Measurements from ENCODE around the gene ARRB1. TPM values are rescaled to one million over a fixed set of nuclear protein-coding genes. Genes with fewer than 3 reads are reported as not detected.

The ARRB1 gene
- polyA plus RNA-seq (2011; rRNA removed) (36.9 and 43.8 TPM in 2 replicates), polyA minus RNA-seq (2011; rRNA and poly(A)+ RNA removed) (91.5 and 108 TPM in 2 replicates)

- H3K9me3 ChIP-seq (ENCODE audit: control insufficient read depth, insufficient read depth, low read length), result no peaks in the 10 kb centered on the region
- H3K27ac ChIP-seq (ENCODE audit: low read depth, low read length), result peak within 1 kb of the TSS; percentile 11
- ChIA-PET POLR2A (interaction anchor here (1.6 kb wide), 1 partner anchor 21 kb away, joined by 5 read pairs; no protein-coding TSS in a partner anchor), CTCF (interaction anchor here (2.3 kb wide), 1 partner anchor 33 kb away, joined by 10 read pairs; no protein-coding TSS in a partner anchor)
- peak within 1 kb of the TSS; percentile 87 for H3K4me3 ChIP-seq (ENCODE audit: low read depth, low read length)
- TF ChIP-seq CTCF (IDR thresholded peaks at IDR 0.05; ENCODE audit: low read depth, low read length), result no peak
- no peak for DNase-seq (ENCODE audit: low read depth, low spot score)
- no peaks in the 10 kb centered on the region for H3K27me3 ChIP-seq (ENCODE audit: control insufficient read depth, insufficient read depth, low read length)
Observed at GRCh38 chr11:75351541-75351790, at the start of gene ARRB1. TSS of gene ARRB1 (minus strand) at chr11:75351661. CDS start at chr11:75351607, 54 bp downstream.

- CTCF ChIA-PET, result interaction anchor here (0.5 to 3.2 kb wide), 5 partner anchors 8 to 121 kb away, joined by 4 to 11 read pairs (median 6); no protein-coding TSS in a partner anchor
- no peak for DNase-seq (ENCODE audit: low read depth, low spot score)
- H3K27me3 ChIP-seq (ENCODE audit: control insufficient read depth, insufficient read depth, low read length), result peaks cover 7% of the 10 kb centered on the region
- H3K4me3 ChIP-seq (ENCODE audit: low read depth, low read length), result peak overlapping the region; percentile 99
- POLR2A ChIA-PET, result interaction anchor here (0.8 to 0.9 kb wide), 2 partner anchors 27 to 70 kb away, joined by 3 to 5 read pairs; no protein-coding TSS in a partner anchor
- peak overlapping the region; percentile 90 for H3K27ac ChIP-seq (ENCODE audit: low read depth, low read length)
- no peak for TF ChIP-seq CTCF (IDR thresholded peaks at IDR 0.05; ENCODE audit: low read depth, low read length)
- no peaks in the 10 kb centered on the region for H3K9me3 ChIP-seq (ENCODE audit: control insufficient read depth, insufficient read depth, low read length)
Observed at GRCh38 chr11:75400146-75400865, 48.8 kb upstream of the ARRB1 start.

- TF ChIP-seq CTCF (IDR thresholded peaks at IDR 0.05; ENCODE audit: low read depth, low read length), result no peak; the same call in 1 of the 2 replicates
- Histone ChIP-seq H3K4me3 (ENCODE audit: low read depth, low read length) (peak within 1 kb of the TSS; percentile 99), H3K27ac (ENCODE audit: low read depth, low read length) (peak within 1 kb of the TSS; percentile 90), H3K9me3 (ENCODE audit: control insufficient read depth, insufficient read depth, low read length) (no peaks in the 10 kb centered on the region), H3K27me3 (ENCODE audit: control insufficient read depth, insufficient read depth, low read length) (peaks cover 7% of the 10 kb centered on the region)
- POLR2A ChIA-PET, result interaction anchor here (0.8 kb wide), 1 partner anchor 69 kb away, joined by 5 read pairs; no protein-coding TSS in a partner anchor
- CTCF ChIA-PET, result interaction anchor here (0.5 to 3.2 kb wide), 3 partner anchors 9 to 120 kb away, joined by 4 to 11 read pairs (median 4); no protein-coding TSS in a partner anchor
- DNase-seq (ENCODE audit: low read depth, low spot score), result peak; percentile 79
Observed at GRCh38 chr11:75399344-75400145, 48.1 kb upstream of the ARRB1 start, which contains the start of gene RPS3. TSS of gene RPS3 (plus strand) at chr11:75399518. CDS start at chr11:75399548, 30 bp downstream.

- ChIA-PET CTCF (interaction anchor here (3.2 kb wide), 1 partner anchor 9 kb away, joined by 11 read pairs; no protein-coding TSS in a partner anchor), POLR2A (no interaction called here)
- no peak for TF ChIP-seq CTCF (IDR thresholded peaks at IDR 0.05; ENCODE audit: low read depth, low read length)
- H3K9me3 ChIP-seq (ENCODE audit: control insufficient read depth, insufficient read depth, low read length), result no peaks in the 10 kb centered on the region
- peaks cover 7% of the 10 kb centered on the region for H3K27me3 ChIP-seq (ENCODE audit: control insufficient read depth, insufficient read depth, low read length)
- DNase-seq (ENCODE audit: low read depth, low spot score), result no peak
- no peak overlapping the region for H3K27ac ChIP-seq (ENCODE audit: low read depth, low read length)
- H3K4me3 ChIP-seq (ENCODE audit: low read depth, low read length), result no peak overlapping the region
Observed at GRCh38 chr11:75398906-75399305, 47.4 kb upstream of the ARRB1 start.

Measured in AG04450 (cell line).